ENCODE results near the gene IPO13. TPM values are rescaled to one million over a fixed set of nuclear protein-coding genes. Genes with fewer than 3 reads are reported as not detected.

IPO13 gene
- total RNA-seq, 1 donor from 2014 or later: 57.4 TPM

DNA sequence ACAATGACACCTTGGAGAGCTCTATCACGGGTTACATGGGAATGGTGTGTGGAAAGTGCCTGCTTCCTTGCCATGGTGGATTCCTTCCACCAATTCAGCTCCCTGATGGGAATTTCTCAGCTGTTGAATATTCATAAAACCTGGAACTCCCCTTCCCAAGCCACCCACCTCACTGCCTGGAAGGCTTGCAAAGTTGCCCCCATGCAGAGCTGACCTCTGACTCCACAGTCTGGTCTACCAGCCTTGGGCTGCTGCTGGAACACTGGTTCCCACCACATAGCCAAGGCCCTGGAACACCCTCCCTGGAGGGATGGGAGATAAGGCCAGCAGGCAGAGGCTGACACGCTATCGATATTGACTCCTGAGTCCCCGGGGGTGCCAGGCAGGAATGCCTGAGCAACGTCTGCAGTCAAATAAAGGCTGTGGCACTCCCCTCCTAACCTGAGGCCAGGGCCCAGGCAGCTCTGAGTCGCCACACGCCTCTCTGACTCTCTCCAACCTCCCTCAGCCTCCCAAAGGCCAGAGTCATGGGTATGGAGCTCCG is 53.4 kb downstream of the IPO13 start:
- Histone ChIP-seq H3K27me3 (ENCODE audit: low read depth) (peaks cover 4% of the 10 kb centered on the region), H3K4me1 (no peaks in the 10 kb centered on the region), H3K4me3 (no peak overlapping the region), H3K27ac (replicated peaks) (no peak overlapping the region), H3K9me3 (replicated peaks) (no peaks in the 10 kb centered on the region), H3K36me3 (no peaks in the 10 kb centered on the region)
- DNase-seq: no peak
- intact Hi-C loops (cut with micrococcal nuclease): no loop called here
- TF ChIP-seq, protein P1, sequence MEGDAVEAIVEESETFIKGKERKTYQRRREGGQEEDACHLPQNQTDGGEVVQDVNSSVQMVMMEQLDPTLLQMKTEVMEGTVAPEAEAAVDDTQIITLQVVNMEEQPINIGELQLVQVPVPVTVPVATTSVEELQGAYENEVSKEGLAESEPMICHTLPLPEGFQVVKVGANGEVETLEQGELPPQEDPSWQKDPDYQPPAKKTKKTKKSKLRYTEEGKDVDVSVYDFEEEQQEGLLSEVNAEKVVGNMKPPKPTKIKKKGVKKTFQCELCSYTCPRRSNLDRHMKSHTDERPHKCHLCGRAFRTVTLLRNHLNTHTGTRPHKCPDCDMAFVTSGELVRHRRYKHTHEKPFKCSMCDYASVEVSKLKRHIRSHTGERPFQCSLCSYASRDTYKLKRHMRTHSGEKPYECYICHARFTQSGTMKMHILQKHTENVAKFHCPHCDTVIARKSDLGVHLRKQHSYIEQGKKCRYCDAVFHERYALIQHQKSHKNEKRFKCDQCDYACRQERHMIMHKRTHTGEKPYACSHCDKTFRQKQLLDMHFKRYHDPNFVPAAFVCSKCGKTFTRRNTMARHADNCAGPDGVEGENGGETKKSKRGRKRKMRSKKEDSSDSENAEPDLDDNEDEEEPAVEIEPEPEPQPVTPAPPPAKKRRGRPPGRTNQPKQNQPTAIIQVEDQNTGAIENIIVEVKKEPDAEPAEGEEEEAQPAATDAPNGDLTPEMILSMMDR (IDR thresholded peaks at IDR 0.05; ENCODE audit: borderline replicate concordance): no peak

DNA sequence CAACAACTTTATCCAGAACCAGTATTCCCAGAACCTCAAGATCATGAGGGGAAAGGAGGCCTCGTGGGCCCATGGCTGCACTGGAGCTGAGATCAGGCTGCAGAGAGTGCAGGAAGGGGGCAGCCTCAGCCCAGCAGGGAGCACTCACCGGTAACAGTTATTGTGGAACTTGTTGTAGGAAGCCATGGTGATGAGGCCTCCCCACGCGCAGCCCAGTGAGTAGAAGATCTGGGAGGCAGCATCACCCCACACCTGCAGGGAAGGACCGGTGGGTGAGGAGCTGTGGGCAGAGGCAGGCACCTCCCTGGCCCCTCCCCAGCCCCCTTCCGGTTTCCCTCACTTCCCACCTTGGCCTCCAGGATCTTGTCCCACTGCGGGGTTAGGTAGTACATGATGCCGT is 55.4 kb downstream of the IPO13 start:
- H3K4me3 ChIP-seq: no peak overlapping the region
- intact Hi-C loops (cut with micrococcal nuclease): no loop called here
- TF ChIP-seq, protein P1 (IDR thresholded peaks at IDR 0.05; ENCODE audit: borderline replicate concordance): no peak
- no peak overlapping the region for H3K27ac ChIP-seq (replicated peaks)
- H3K4me1 ChIP-seq: no peaks in the 10 kb centered on the region
- no peak for DNase-seq
- H3K9me3 ChIP-seq (replicated peaks): no peaks in the 10 kb centered on the region
- no peaks in the 10 kb centered on the region for H3K36me3 ChIP-seq
- peaks cover 4% of the 10 kb centered on the region for H3K27me3 ChIP-seq (ENCODE audit: low read depth)

DNA sequence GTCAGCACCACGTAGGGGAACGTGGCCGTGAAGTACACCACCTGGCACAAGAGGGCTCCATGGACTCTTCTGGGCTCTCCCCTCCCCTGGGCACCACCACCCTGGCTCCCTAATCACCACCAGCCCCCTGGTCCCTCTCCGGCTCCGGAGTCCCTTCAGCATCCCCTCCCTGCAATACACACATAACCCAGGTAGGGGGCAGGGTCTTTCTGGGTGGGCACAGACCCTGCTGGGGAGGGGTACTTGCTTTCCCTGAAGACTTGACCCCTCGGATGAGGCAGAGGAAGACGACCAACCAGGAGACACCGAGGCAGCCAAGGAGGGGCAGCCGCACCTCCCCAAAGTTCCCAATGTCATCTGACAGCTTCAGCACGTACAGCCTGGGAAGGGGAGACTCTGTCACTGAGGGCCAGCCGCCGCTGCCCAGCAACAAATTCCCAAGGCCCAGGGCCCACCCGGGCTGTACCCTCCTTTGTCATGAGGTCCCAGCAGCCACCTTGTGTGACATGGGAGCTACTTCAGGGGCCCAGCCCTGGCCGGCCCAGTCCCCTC is 55.9 kb downstream of the IPO13 start:
- H3K9me3 ChIP-seq (replicated peaks): no peaks in the 10 kb centered on the region
- no peak overlapping the region for H3K4me3 ChIP-seq
- no peak for DNase-seq
- H3K4me1 ChIP-seq: no peaks in the 10 kb centered on the region
- H3K27me3 ChIP-seq (ENCODE audit: low read depth): peaks cover 4% of the 10 kb centered on the region
- no peaks in the 10 kb centered on the region for H3K36me3 ChIP-seq
- H3K27ac ChIP-seq (replicated peaks): no peak overlapping the region
- intact Hi-C loops (cut with micrococcal nuclease): no loop called here
- TF ChIP-seq, protein P1 (IDR thresholded peaks at IDR 0.05; ENCODE audit: borderline replicate concordance): no peak

DNA sequence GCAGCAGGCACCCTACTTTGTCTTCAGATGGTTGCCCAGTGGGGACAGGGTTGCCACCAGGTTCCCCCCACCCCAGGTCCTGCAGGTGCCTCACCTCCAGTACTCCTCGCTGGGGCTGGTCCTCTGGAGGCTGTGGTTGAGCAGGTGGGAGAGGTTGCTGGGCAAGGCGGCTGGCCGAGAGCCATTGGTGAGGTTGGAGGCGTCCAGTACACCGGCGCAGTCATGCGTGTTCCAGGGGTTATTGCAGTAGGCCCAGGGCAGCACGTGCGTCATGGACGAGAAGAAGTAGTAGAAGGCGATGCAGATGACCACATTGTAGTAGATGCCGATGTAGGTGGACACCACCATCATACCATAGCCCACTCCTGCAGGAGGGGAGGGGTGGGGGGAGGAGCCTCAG is 61.5 kb downstream of the IPO13 start:
- Histone ChIP-seq H3K27me3 (ENCODE audit: low read depth) (no peaks in the 10 kb centered on the region), H3K4me1 (no peaks in the 10 kb centered on the region), H3K36me3 (no peaks in the 10 kb centered on the region), H3K9me3 (replicated peaks) (no peaks in the 10 kb centered on the region), H3K4me3 (no peak overlapping the region), H3K27ac (replicated peaks) (no peak overlapping the region)
- DNase-seq: no peak
- intact Hi-C loops (cut with micrococcal nuclease): no loop called here
- TF ChIP-seq, protein P1 (IDR thresholded peaks at IDR 0.05; ENCODE audit: borderline replicate concordance): no peak

DNA sequence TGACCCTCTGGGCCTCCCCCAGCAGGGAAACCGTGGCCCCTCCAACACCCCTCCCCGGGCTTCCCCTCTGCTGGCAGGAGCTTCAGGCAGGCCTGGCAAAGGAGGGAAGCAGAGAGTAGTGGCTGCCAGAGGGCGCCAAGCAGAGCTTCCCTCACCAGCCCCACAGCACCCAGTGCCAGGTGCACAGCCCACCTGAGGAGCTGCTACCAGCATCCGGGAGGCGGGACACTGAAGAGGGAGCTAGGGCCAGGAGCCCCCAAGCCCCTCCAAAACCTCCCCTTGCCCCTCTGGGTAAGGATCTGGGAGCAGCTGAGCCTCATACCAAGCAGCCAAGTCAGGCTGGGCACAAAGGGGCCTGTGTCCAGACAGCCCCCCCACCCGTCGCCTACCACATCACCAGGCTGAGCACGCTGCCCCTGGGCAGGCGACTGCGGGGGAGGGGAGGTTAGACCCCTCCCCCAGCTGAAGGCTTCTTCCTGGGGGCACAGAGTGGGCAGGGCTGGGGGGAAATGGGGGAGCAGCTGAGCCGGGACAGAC is 64.3 kb downstream of the IPO13 start:
- TF ChIP-seq, protein P1 (IDR thresholded peaks at IDR 0.05; ENCODE audit: borderline replicate concordance): no peak

More for the DNA sequence above, 64.3 kb downstream of the IPO13 start:
- Histone ChIP-seq H3K9me3 (replicated peaks) (no peaks in the 10 kb centered on the region), H3K4me3 (no peak overlapping the region), H3K27ac (replicated peaks) (no peak overlapping the region), H3K27me3 (ENCODE audit: low read depth) (no peaks in the 10 kb centered on the region), H3K4me1 (peaks cover 10% of the 10 kb centered on the region), H3K36me3 (no peaks in the 10 kb centered on the region)
- intact Hi-C loops (cut with micrococcal nuclease): no loop called here
- DNase-seq: no peak
